ENCODE measurements around the gene SCN9A.
"Not testable (repeated sequence)": the region's sequence is repeated elsewhere in the genome, so short reads cannot be mapped to it uniquely, and the experiment has no call there.

The SCN9A gene

DNA sequence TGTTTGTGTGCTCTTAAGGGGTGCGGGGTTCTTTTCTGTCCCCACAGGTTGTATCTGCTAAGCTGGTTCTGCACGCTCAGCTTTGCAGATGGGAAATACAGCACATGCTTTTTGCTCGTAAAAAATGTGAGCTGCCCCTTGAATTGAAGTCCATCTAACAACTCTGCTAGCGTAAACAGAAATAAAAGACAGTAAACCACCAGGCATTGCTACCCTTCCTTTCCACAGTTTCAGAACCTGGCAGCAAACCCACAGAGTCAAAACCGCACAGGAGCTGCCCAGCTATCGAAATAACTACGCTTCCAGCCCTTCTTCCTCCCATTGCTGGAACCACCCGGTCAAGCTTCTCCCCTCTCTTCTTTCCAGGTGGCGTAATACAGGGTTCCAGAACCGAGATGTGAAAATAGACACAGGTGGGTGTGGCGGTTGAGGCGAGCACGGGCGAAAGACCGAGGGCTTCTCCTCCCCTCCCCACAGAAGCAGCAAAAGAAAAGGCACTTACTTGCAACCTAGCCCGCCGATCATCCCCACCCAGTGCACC lies 479 bp downstream of the SCN9A start:
- DNase-seq (ENCODE audit: low spot score) (no peak), FAIRE-seq (no peak)

DNA sequence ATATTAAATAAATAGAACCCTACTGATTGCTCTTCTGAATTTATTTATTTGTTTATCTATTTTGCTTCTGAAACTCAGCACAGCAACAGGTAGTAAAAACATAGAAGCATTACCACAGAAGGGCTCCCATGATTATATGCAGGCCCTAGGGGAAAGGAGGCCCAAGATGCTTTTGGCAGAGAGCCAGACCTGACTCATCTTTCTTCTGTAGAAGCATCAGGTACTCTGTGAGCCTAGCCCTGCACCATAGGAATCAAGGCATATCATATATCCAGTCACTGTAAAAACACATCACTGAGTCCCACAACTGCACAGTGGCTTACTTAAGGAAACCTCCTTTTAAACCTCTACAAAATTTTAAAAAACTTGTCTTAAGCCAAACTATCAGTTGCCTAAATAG lies 1.8 kb downstream of the SCN9A start:
- DNase-seq (ENCODE audit: low spot score) (peak; percentile 76), FAIRE-seq (peak; percentile 72)

DNA sequence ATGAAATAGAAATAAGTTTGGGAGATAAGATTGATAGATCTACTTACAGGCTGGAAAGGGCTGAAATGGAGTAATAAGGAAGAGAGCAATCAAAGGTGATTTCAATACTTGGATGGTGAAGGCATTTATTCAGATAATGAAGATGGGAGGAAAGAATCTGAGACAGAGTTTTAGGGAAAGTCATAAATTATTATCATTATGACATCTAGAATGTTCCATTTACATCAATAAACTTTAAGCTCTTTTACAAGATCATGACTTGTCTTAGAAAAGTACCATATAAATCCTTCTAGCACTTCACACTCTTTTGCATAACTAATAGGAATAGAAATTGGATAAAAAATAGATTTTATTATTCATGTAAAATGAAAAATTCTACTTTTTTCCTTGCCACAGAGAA lies 2.2 kb downstream of the SCN9A start:
- DNase-seq (ENCODE audit: low spot score) (no peak), FAIRE-seq (no peak)

DNA sequence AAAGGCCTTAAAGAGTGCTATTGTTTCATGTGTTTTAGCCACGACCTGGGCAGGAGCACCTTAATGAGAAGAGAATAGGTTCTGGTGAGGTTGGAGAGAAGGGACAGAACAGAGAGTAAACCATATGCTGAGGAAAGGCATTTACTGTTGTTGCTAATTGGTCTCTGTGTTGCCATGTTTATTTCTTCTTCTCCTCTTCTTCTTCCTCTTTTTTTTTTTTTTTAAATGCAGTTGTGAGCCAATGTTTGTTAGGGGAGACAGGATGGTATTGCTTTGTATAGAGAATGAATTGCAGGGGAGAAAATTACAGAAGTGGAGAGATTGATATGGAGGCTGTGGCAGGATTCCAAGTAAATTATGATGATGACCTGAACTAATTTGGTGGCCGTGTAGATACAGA lies 2.6 kb downstream of the SCN9A start:
- FAIRE-seq (no peak), DNase-seq (ENCODE audit: low spot score) (no peak)

DNA sequence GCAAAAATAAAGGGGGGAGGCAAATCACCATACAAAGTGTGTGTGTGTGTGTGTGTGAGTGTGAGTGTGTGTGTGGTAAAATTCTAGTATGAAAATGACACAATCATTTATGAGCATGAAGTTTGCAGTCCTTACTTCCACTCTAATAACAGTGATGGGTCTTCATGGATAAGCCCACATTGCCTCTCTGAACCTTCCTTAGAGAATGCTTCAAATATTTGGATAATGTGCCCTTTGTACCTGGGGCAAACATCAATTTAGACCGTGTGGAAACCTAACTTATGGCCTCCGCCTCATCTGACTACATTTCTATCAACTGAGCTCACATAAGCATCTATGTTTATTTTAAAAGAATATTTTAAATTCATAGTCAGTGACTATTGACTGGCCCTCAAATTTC lies 3.7 kb downstream of the SCN9A start:
- DNase-seq (ENCODE audit: low spot score) (no peak), FAIRE-seq (no peak)

DNA sequence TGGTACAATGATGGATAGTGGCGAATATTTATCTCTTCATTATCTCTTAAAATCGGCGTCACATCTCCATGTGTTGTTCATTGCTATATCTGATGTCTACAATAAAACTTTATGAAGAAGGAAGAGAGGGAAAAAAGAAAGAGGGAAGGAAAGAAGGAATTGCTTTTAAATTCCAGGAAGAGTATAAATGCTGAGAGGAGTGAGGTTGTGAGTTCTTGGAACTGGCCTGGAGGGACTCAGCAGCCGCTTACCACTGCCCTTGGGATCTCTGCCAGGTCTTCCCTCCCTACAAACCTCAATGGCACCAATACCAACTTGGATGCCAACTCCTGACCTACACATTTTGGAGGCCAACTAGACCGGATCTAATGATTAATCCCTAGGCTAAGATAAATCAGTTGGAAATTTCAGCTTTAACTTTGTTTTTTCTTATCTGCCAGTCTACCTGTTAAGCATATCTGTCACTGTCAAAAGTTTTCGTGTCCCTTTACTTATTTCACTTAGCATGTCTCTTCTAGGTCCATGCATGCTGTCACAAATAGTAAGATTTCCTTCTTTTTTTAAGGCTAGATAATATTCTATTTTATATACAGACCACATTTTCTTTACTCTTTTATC lies 9.8 kb downstream of the SCN9A start:
- DNase-seq (ENCODE audit: low spot score) (peak; percentile 64), FAIRE-seq (peak; percentile 91)

DNA sequence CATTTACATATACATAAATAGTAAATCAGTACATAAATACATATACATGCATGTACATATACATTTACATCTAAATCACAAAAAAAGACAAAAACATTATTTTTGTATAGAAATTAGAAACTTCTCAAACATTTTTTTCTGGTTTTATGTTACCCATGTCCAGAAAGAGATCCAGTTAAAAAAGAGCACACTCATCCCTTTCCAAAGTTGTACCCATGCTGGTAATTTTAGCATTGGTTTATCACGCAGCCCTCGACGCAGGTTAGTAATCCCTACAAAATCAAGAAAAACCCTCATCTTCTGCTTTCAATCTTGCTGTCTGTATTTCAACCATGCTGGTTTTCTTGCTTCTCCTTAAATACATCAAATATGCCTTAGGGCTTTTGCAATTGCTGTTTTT lies 10.5 kb downstream of the SCN9A start:
- FAIRE-seq: peak; percentile 28
- no peak for DNase-seq (ENCODE audit: low spot score)

DNA sequence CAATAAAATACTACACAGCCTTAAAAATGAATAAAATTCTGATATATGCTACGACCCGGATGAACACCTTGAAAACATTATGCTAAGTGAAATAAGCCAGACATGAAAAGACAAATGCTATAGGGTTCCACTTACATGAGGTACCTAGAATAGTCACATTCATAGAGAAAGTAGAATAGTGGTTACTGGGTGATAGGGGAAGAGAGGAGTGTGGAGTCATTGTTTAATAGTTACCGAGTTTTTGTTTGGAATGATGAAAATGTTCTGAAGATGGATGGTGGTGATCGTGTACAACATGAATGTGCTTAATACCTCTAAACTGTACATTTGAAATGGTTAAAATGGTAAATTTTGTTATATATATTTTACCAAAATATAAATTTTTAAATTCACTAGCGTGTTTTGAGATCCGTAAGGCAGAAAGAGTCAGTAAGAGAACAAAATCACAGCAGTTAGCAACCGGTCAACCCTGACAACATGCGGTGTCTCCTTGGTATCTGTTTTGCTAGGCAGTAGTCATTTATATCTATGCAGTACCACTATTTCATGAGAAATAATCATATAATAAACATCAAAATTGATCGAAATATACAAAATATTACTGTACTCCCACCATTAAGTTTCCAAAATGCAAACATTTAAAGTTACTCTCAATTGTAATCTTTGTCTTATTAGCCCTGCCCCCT lies 11.1 kb downstream of the SCN9A start:
- DNase-seq (ENCODE audit: low spot score) (peak; percentile 67), FAIRE-seq (peak; percentile 85)

DNA sequence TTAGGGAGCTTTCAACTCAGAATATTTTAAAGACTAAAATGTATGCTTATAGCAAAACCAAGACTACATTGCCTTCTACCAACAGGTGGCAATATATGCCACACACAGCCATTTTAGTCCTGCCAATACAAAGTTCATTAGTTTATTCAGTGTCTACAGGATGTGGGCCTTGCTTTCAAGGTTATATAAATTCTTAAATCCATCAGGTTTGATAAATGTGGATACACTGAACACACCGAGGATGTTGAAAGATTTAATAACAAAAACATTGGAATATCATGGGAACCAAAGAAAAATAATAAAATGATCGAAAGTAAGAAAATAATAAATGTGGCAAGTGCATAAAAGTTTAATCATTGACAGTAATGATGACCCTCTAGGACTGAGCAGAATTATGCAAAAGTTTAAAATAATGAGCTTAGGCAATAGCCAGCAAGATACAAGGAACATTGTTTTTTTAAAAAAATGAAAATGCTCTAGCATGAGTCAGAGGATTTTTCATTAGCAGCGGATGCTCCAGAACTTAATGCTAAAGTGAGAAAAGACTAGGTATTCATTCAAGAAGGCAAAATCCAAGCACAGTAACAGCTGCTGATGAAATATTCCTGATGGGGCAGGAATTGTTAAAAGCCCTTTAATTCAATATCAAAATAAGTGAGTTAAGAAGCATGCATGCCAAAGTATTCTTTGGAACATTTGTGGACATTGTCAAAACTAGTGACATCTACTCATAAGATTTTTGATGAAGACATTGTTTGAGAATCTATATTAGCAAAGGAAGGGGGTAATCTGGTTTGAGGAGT lies 14.2 kb downstream of the SCN9A start:
- DNase-seq (ENCODE audit: low spot score): peak; percentile 39
- peak; percentile 77 for FAIRE-seq

DNA sequence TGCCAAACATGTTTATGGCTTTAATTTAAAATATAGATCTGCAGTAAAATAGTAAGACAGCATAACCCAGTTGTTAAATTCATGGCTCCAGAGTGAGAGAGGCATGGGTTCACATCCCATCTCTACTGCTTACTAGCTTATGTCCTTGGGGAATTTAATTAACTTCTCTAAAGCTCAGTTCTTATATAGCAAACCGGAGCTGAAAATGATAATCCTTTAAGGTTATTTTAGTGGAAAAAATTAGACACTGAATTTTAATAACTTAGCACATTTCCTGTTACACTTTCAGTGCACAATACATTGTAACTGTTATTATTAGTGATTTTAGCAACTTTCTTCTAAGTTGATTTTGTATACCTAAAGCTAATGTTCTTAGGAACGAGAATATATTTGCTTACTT lies 14.8 kb downstream of the SCN9A start:
- DNase-seq (ENCODE audit: low spot score) (no peak), FAIRE-seq (no peak)

DNA sequence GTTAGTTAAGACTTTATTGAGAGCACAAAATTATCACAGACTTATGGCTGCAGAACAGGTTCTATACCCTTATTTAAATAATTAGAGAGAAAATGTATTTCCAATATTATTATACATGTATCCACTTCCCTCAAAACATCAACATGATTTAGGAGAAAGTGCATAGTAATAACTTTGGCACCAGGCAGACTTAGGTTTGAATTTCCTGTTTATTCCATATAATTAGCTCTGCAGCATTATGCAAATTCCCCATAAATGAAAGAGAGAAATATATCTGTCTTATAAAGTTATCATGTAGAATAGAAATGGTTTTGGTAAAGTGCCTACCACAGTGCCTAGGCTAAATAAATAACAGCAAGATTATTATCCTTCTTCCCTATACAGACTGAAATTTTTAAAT lies 15.3 kb downstream of the SCN9A start:
- no peak for DNase-seq (ENCODE audit: low spot score)
- no peak for FAIRE-seq

DNA sequence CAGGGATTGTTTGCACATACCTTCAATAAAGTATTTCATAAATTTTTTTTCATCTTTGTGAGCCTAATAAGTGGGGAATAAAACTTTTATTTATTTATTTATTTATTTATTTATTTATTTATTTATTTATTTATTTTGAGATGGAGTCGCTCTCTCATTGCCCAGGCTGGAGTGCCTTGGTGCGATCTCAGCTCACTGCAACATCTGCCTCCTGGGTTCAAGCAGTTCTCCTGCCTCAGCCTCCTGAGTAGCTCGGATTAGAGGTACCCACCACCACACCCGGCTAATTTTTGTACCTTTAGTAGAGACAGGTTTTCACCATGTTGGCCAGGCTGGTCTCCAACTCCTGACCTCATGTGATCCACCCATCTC lies 17.8 kb downstream of the SCN9A start:
- DNase-seq (ENCODE audit: low spot score); FAIRE-seq: not testable (repeated sequence)

DNA sequence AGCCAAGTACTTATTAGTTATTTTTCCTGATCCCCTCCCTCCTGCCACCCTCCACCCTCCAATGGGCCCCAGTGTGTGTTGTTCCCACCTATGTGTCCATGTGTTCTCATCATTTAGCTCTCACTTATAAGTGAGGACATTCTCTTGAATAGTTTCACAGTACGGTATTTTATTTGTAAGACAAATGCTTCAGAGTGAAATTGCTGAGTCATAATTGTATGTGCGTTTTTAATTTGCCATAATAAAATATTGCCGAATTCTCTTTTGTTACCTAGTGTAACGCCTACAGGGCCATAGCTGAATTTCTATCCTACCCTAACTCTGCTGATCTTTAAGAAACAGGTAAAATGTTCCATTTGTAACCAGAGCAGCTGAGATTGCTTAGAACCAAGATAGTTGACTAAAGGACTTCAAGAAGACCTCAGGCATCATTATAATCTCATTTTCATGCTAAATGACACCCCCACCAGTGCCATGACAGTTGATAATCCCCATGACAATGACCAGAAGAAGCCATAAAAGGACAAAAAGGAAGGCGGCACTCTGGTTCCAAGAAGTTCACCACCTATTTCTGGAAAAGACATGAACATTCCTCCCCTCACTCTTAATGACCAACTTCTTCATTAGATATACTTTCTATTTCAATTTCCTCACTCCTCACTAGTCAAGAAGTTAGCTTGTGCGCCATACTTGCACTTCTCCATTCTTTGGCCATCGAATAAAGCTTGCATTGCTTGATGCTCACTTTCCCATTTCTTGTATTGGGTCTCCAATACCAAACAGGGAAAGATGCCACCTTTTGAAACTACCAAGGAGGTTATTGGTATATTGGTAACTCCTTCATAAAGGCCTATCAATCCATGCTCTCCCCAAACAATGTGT lies 18.4 kb downstream of the SCN9A start:
- no peak for DNase-seq (ENCODE audit: low spot score)
- FAIRE-seq: no peak

DNA sequence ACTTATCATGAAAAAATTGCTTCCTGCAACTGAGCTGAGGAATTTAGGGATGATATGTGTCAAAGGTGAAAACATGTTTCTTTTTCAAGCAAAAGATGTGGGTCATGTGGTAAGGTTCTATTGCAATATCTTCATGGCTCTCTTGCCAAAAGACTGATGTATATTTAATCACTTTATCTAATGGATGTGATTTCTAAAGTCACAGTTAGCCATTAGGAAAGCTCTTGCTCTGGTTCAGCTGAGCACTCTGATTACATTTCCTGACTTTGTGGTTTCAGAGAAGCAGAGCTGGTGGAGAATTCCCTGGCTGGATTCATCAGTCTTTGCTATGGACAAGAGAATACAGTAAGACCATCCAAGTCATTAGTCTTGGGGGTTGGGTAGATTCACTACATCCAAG lies 24.4 kb downstream of the SCN9A start:
- no peak for DNase-seq (ENCODE audit: low spot score)
- FAIRE-seq: peak; percentile 82

DNA sequence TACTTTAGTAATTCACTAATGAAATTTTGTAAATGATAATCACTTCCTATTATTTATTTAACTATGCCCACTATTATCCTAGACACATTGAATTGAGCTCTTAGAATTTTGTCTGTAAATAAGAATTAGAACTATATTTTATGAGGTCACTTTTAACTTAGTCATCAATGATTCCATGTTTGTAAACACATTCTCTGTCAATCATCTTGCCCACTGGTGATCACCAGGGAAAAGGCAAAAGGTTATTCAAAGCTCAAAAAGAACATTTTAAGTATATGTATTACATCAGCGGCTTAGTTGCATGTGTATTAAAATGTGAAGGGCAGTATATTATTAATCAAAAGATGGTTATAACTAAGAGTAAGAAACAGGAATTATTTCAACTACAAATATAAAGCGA lies 25.2 kb downstream of the SCN9A start:
- no peak for DNase-seq (ENCODE audit: low spot score)
- no peak for FAIRE-seq

DNA sequence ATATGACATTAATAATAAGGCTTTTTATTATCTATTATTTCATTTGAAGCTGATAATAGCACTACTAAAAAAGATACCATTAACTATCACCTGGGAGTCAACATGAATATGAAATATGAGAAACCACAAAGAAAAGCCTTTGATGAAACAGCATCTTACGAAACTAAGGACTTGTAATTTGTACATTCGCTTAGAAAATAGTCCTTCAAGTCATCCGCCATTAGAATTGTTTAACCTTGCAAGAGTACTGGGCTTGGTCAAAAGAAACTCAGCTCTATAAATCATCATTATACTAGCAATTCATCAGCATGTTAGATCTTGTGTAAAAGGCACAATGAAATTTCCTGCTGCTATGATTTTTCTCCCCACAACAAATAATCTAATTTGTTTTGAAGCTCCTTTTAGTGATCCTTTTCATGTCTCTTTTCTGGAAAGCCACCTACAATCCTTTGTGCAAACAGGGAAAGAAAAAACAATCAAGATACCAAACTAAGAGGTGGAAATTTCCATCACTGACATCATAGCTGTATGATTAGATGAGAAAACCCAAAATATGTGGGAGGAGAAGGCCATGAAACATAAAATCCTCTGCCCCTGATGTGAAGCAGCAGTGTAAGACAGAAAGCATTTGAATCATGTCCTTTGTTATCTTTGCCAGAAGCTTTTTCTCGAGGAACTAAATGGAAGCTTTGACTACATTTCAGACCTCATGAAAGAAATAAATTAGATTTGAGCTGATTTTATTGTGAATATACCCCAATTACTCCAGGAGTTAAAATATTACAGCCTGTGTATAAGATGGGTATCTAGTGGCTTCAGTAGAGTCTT lies 31.2 kb downstream of the SCN9A start:
- no peak for FAIRE-seq
- DNase-seq (ENCODE audit: low spot score): no peak

DNA sequence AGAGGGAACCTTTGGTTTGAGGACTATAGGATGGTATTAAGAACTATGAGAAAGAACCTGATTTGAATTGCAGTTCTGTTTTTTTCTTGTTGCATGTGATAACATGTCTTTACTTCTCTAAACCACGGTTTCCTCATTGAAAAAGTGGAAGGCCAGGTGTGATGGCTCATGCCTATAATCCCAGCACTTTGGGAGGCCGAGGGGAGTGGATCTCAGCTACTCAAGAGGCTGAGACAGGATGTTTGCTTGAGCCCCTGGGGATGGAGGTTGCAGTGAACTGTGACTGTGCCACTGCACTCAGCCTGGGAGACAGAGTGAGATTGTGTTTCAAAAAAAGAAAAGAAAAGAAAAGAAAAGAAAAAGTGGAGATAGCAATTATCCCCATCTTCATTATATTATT lies 32.3 kb downstream of the SCN9A start:
- DNase-seq (ENCODE audit: low spot score) (no peak), FAIRE-seq (no peak)

DNA sequence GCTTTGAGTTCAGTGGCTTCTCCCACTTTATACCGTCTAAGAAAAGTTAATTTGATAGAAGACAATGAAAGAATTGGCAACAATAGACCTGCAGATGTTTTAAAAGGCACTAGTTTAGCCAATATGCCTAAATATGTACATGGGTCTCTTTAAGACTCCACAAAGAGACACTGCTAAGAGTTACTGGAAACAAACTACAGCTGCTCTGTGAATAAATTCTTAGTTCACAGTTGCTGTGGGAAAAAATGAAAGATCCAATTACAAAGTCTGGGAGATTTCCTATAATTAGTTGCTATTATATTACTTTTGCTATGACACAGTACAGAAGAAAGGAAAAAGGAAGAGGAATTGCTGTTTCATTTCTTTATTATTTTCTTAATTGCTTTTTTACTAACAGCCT lies 34.3 kb downstream of the SCN9A start:
- DNase-seq (ENCODE audit: low spot score) (no peak), FAIRE-seq (no peak)

DNA sequence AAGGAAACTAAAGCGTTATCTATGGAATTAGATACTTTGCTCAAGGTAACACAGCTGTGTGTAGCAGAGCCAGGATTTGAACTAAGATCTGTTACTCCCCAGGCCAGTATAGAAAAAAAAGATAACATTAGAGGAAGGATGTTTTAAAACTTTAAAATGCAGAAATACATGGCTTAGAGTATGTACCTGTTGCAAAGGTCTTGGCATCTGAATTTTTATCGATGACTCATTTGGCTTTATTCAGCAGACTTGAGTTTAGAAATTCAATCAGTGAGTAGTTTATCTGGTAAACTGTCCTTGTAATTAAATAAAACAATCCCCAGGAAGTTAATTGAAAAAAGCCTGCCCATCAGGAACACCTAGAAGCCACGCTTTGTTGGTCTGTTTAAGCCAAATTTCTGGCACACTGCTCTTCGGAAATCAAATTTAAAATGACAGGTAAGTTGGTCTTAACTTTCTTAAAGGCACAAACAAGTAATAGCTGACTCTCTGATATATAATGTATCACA lies 36.9 kb downstream of the SCN9A start:
- DNase-seq (ENCODE audit: low spot score) (no peak), FAIRE-seq (no peak)

DNA sequence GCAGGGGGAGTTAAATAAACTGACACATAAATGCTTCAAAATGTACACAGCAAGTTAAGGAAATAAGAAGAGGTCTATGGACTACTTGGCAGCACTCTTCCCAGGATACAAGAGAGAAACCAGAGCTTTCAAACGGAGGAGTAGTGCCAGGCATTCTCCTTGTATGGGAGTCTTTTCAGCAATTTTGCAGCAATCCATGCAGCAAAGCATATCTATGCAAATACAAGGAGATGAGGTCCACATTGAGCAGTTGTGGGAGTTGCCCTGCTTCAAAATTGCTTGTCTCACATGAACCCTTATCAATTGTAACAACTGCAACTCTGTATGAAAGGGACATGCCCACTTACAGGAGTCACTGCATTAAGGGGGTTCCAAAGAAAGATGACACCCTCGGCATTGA lies 37.8 kb downstream of the SCN9A start:
- FAIRE-seq (no peak), DNase-seq (ENCODE audit: low spot score) (no peak)

All from RCC 7860 (cell line).